ENCODE results near the gene C6orf132.

DNA sequence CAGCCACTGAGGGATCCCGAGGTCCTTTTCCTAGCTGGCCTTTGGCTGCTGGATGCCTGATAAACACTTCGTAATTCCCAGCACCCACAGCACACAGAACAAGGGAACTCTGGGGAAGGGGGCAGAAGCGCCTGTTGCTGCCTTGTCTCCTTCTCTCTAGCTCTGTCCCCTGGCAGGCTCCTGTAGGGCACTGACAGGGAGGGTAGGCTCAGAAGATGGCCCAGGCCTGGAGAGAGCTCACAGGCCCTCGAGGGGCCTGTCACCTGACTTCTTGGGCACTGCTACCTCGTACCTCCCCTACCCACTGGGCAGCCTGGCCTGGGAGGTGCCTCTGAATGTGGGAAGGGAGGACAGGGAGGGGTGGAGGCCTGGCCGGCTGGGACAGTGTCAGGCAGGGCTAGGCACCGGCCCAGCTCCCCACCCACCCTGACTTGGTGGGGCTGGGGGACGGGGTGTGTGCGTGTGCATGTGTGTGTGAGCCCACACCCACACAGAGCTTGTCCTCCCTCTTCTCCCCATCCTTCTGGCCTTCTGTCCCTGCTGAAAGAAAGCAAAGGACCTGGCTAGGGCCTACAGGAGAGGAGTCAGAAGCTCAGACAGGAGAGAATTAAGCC is 18.1 kb downstream of the C6orf132 start:
- TF ChIP-seq, protein P1, sequence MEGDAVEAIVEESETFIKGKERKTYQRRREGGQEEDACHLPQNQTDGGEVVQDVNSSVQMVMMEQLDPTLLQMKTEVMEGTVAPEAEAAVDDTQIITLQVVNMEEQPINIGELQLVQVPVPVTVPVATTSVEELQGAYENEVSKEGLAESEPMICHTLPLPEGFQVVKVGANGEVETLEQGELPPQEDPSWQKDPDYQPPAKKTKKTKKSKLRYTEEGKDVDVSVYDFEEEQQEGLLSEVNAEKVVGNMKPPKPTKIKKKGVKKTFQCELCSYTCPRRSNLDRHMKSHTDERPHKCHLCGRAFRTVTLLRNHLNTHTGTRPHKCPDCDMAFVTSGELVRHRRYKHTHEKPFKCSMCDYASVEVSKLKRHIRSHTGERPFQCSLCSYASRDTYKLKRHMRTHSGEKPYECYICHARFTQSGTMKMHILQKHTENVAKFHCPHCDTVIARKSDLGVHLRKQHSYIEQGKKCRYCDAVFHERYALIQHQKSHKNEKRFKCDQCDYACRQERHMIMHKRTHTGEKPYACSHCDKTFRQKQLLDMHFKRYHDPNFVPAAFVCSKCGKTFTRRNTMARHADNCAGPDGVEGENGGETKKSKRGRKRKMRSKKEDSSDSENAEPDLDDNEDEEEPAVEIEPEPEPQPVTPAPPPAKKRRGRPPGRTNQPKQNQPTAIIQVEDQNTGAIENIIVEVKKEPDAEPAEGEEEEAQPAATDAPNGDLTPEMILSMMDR (conservative IDR thresholded peaks at IDR 0.05; ENCODE audit: low read depth, low read length) = no peak
- TF ChIP-seq EZH2 (IDR thresholded peaks at IDR 0.05; ENCODE audit: low read length, unreplicated experiment) (no peak), EZH2phosphoT487 (IDR thresholded peaks at IDR 0.05; ENCODE audit: borderline replicate concordance, low read length) (no peak)

Measured in PC-3 (cell line).